ENCODE measurements around the gene SOX21. TPM values are rescaled to one million over a fixed set of nuclear protein-coding genes. Genes with fewer than 3 reads are reported as not detected.

SOX21 gene
- total and polyA plus RNA-seq, 2 of the 8 experiments (the other 6 are each of a cell fraction or from before 2014, with no cell fraction given) = 3.9 TPM

DNA sequence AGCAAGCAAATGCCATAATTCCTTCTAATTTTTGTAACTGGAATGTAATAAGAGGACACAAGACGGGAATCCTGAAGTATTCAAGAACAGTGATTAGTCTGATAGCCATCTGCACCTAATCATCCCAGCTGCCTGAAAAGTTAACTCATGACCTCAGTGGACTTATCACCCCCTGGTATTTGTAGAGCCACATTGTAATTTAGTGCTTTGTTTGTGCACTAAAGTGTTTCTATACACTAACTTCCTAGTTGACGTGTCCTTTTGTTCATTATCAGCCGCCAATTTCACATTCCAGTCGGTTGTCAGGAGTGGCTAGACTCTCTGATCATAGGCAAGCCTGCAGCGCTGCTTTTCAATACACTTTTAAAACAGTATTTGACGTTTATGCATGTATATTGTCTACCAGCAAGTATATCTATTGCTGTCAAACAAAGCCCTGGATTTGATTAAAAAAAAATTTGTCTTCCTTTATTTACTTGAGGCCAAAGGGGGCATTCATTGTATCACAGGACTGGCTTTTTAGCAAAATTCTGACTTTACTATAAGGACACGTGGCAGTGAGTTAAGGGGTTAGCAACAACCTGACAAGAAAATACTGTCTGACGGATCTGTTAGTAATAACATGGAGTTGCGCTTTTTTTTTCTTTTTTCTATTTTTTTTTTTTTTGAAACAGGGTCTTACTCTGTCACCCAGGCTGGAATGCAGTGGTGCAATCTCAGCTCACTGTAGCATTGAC lies 10.4 kb upstream of the SOX21 start:
- Histone ChIP-seq H2BK15ac (ENCODE audit: low read length) (no peak overlapping the region), H3K9ac (replicated peaks in 1 of 4; ENCODE audit: extremely low read depth in 1 of 4, low read depth in 3 of 4, low read length in 3 of 4) (no peak overlapping the region), H3K4ac (replicated peaks; ENCODE audit: insufficient read length, low read depth, low read length) (no peak overlapping the region), H3K4me3 (ENCODE audit: extremely low read depth in 1 of 4, insufficient read depth in 2 of 4, low read depth in 3 of 4, low read length in 4 of 4) (no peak overlapping the region), H3K18ac (ENCODE audit: extremely low read depth, low read length) (no peak overlapping the region), H3K4me2 (ENCODE audit: insufficient read depth in 1 of 2, low read depth in 2 of 2, low read length in 2 of 2) (no peak overlapping the region), H3K36me3 (ENCODE audit: control insufficient read depth in 2 of 4, insufficient read depth in 4 of 4, low read length in 3 of 4) (no peaks in the 10 kb centered on the region), H2AFZ (ENCODE audit: low read length) (no peak overlapping the region), H2AK5ac (ENCODE audit: low read depth, low read length) (no peak overlapping the region), H4K20me1 (replicated peaks in 1 of 2; ENCODE audit: control insufficient read depth in 1 of 2, insufficient read depth in 2 of 2, low read length in 2 of 2) (no peaks in the 10 kb centered on the region), H4K91ac (replicated peaks; ENCODE audit: insufficient read length, low read length) (no peak overlapping the region), H3K27ac (ENCODE audit: low read depth, low read length) (no peak overlapping the region), H2BK12ac (ENCODE audit: low read depth, low read length) (no peak overlapping the region), H2BK5ac (ENCODE audit: low read depth, low read length) (no peak overlapping the region), H2BK120ac (replicated peaks; ENCODE audit: low read depth, low read length) (no peak overlapping the region), H4K5ac (ENCODE audit: insufficient read length, low read depth, low read length) (no peak overlapping the region), H3K23ac (ENCODE audit: insufficient read length) (no peak overlapping the region), H3K4me1 (replicated peaks in 1 of 4; ENCODE audit: control insufficient read depth in 3 of 4, insufficient read depth in 4 of 4, low read length in 3 of 4) (no peaks in the 10 kb centered on the region; a peak in 1 of 7 replicates), H3K9me3 (ENCODE audit: insufficient read depth in 2 of 2, low read depth in 1 of 2, low read length in 1 of 2) (peaks cover 5 to 7% of the 10 kb centered on the region in 2 experiments; a peak in 2 of 4 replicates), H2BK20ac (ENCODE audit: low read length) (no peak overlapping the region), H3K14ac (ENCODE audit: insufficient read length) (no peak overlapping the region), H4K8ac (ENCODE audit: extremely low read depth, insufficient read depth, low read length) (no peak overlapping the region), H3K23me2 (ENCODE audit: low read depth, low read length) (no peaks in the 10 kb centered on the region), H3K56ac (replicated peaks; ENCODE audit: insufficient read length, low read depth, low read length) (no peak overlapping the region), H3K79me2 (ENCODE audit: control insufficient read depth in 1 of 2, insufficient read depth in 2 of 2, low read length in 2 of 2) (no peaks in the 10 kb centered on the region), H3K27me3 (replicated peaks in 1 of 4; ENCODE audit: control insufficient read depth in 3 of 4, extremely low read depth in 1 of 4, insufficient read depth in 3 of 4, low read length in 3 of 4) (no peaks in the 10 kb centered on the region), H3K79me1 (ENCODE audit: low read depth, low read length) (no peaks in the 10 kb centered on the region)
- ChIA-PET POLR2A (ENCODE audit: partially characterized antibody) (no interaction called here), CTCF (ENCODE audit: partially characterized antibody) (interaction anchor here (1.2 kb wide), 1 partner anchor 87 kb away, joined by 3 read pairs; no protein-coding TSS in a partner anchor)
- TF ChIP-seq USF2 (IDR thresholded peaks at IDR 0.05; ENCODE audit: low read length) (no peak), RXRA (IDR thresholded peaks at IDR 0.05; ENCODE audit: insufficient read depth, low read depth, low read length) (no peak), JUND (IDR thresholded peaks at IDR 0.05; ENCODE audit: low read length) (no peak), POLR2A (IDR thresholded peaks at IDR 0.05; ENCODE audit: control extremely low read depth in 1 of 2, low read depth in 2 of 2, low read length in 2 of 2) (no peak), KDM5A (IDR thresholded peaks at IDR 0.05; ENCODE audit: low read length) (no peak), SP1 (IDR thresholded peaks at IDR 0.05; ENCODE audit: low read depth, low read length) (no peak), RAD21 (IDR thresholded peaks at IDR 0.05 in 1 of 2, conservative IDR thresholded peaks at IDR 0.05 in 1 of 2; ENCODE audit: low read depth in 2 of 2, low read length in 2 of 2) (no peak)
- TF ChIP-seq, protein P1, sequence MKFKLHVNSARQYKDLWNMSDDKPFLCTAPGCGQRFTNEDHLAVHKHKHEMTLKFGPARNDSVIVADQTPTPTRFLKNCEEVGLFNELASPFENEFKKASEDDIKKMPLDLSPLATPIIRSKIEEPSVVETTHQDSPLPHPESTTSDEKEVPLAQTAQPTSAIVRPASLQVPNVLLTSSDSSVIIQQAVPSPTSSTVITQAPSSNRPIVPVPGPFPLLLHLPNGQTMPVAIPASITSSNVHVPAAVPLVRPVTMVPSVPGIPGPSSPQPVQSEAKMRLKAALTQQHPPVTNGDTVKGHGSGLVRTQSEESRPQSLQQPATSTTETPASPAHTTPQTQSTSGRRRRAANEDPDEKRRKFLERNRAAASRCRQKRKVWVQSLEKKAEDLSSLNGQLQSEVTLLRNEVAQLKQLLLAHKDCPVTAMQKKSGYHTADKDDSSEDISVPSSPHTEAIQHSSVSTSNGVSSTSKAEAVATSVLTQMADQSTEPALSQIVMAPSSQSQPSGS (IDR thresholded peaks at IDR 0.05; ENCODE audit: low read length) = no peak
- 87% methylated on average over 9 of the region's 9 CpGs; no CpG with 5 or more reads in 1 of the 2 experiments for WGBS, 2 experiments (ENCODE audit: extremely low coverage in 1 of 2, insufficient coverage in 1 of 2, insufficient read length in 1 of 2, insufficient replicate concordance in 2 of 2, low coverage in 1 of 2, low lambda C conversion rate in 2 of 2, missing lambda C conversion rate in 1 of 2)
- FAIRE-seq (no peak), DNase-seq (ENCODE audit: low read depth in 1 of 2, low spot score in 2 of 2) (no peak)
